Measurements from ENCODE around the gene SALL2.

SALL2 gene

DNA sequence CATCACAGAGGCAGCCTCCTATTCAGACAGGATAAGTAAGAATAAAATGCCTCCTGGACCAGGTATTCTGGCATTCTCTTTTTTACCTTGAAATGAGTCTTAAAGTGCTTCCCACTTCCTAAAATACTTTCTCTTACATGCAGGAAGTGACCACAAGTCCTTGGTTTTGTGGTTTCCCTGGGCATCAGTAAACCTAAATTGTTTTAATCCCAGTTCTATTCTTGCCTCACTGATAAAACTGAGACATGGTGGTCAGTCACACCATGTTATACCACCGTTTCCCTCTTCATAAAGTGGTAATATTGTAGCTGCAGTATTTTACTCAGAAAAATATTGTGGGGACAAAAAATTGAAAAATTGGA is 1.2 kb upstream of the SALL2 start:
- DNase-seq (ENCODE audit: low spot score): no peak

DNA sequence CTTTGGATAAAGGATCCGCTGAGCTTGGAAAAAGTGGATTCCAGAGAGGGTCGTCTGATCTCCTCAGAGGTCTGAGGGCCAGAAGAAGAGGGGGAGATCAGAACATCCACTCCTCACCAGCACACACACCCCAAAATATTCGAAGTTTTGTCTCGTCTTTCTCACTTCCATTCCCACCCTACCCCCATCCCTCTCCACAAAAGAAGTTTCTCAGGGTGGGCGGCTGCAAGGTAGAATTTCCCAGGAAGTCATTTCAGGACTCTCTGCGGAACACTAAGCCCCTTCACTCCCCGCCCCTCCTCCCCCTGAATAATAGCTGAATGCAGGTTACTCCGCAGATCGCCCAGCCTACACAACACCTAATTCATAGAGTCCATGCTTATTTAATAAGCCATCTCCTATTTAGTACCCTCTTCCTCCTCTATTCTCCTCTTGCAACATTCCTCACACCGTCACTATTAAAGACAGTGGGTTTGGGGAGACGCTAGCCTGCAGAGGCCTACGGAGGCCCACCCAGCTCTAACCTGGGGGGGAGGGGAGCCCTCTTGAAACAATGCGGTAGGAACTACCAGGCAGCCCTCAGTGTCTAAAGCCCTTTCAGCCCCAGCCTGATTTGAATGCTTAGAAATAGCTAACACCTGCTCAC is 649 bp upstream of the SALL2 start:
- no peak for DNase-seq (ENCODE audit: low spot score)

GRCh38 chr14:21525571-21525961 is 580 bp downstream of the SALL2 start:
- DNase-seq (ENCODE audit: low spot score): no peak

- DNase-seq (ENCODE audit: low spot score): no peak
These were observed 1.3 kb downstream of the SALL2 start for GRCh38 chr14:21524575-21525490.

- DNase-seq (ENCODE audit: low spot score): no peak
These were observed 2.9 kb downstream of the SALL2 start for GRCh38 chr14:21523203-21523602.

GRCh38 chr14:21521501-21521900 is 4.6 kb downstream of the SALL2 start:
- no peak for DNase-seq (ENCODE audit: low spot score)

DNA sequence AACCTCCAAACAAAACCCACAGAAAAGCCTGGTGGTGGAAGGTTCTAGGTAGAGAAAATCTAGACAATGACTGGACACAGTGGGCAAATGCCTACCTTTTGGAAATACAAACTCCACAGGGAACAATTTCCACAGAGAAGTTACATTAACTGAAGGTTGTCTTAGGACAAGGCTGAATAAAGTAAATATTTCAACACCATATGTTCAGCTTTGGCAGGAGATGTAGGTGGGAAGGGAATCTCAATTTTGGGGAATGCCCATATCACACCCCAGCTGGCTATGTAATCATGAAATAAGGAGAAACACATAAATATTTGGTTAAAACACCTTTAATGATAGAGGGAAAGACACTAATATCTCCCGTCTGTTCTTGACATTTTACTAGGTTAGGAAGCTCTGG is 5.4 kb downstream of the SALL2 start:
- no peak for DNase-seq (ENCODE audit: low spot score)

DNA sequence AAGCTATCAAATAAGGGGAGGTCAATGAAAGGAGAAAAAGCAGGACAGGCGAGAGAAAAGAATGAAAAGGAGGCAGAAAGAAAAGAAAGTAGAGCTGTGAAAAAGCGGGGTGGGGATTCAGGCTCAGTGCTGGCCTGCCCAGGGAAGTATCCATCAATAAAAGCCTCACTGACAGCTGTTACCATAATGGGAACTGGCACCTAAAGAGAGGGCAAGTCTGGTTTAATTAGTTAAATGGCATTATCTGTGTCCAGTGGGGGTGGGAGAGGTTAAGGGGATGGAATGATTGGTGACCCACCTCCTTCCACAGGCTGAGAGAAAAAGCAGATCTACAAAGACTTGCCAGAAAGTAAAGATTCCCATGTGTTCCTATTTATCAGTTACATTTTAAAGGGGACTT is 7.4 kb downstream of the SALL2 start:
- DNase-seq (ENCODE audit: low spot score): no peak

GRCh38 chr14:21514341-21514740 is 11.8 kb downstream of the SALL2 start:
- DNase-seq (ENCODE audit: low spot score): no peak

- DNase-seq (ENCODE audit: low spot score): peak; percentile 95
These were observed 15.2 kb downstream of the SALL2 start, which contains the start of gene METTL3 for GRCh38 chr14:21510735-21511657. Gene METTL3 (minus strand): TSS chr14:21511340. CDS start chr14:21511223, 117 bp downstream.

DNA sequence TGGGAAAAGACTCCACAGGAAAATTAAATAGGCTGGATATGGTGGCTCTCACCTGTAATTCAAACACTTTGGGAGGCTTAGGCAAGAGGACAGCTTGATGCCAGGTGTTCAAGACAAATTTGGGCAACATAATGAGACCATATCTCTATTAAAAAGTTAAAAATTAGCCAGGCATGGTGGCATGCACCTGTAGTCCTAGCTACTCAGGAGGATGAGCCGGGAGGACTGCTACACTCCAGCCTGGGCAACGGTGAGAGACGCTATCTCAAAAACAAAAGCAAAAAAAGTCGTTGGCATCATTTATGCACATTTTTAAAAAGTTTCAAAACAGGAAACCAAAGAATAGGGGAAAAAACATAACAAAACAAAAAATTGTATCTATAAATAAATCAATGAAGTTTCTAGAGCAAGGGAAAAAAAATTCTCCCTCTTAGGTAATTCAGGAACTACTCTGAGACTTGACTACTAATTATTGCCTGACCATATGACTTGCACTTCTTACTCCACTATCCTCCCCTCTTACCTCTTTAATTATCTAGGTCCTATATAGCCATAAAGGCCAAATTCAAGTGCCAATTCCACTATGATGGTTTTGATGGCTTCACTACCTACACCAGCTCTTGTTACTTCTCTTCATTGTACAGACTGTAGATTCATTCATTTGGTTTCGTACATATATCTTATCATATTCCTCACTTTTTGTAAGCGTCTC is 16.6 kb downstream of the SALL2 start:
- DNase-seq (ENCODE audit: low spot score): no peak

GRCh38 chr14:21506557-21506956 is 19.6 kb downstream of the SALL2 start:
- no peak for DNase-seq (ENCODE audit: low spot score)

DNA sequence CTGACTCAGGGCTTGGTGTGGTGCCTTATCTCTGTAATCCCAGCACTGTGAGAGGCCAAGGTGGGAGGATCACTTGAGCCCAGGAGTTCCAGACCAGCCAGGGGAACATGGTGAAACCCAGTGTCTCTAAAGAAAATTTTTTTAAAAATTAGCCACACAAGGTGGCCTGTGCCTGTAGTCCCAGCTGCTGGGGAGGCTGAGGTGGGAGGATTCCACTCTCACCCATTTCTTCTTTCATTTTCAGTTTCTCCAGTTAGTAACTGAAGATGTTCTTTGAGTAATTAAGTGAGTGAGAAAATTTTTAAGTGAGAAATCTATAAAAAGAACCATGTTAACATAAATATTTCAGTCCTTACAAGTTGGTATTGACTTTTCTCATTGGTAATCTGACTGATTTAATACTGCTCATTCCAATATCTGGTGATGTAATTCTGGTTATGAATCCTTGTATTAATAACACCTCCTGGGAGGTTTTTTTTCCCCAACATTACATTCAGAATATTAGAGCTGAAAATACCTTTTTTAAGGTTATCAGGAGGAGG is 21.1 kb downstream of the SALL2 start:
- DNase-seq (ENCODE audit: low spot score): peak; percentile 22

GRCh38 chr14:21503376-21503775 is 22.8 kb downstream of the SALL2 start:
- DNase-seq (ENCODE audit: low spot score): no peak

DNA sequence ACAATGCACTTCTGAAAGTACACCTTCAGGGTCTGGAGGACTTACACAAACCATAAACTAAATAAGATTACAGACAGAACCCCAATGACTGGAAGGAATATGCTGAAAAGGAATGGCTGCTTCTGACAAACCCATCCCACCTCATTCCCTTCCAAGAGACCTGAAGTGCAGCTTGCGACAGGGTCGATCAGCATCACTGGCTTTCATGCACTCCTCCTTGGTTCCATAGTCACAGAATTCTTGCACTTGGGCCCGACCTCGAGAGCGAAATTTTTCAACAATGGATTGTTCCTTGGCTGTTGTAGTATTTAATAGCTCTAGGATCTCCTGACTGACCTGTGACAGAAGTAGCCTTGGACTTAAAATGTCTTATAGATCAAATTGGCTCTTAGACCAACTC is 24.6 kb downstream of the SALL2 start:
- no peak for DNase-seq (ENCODE audit: low spot score)

- DNase-seq (ENCODE audit: low spot score): peak; percentile 61
These were observed 27.3 kb downstream of the SALL2 start for GRCh38 chr14:21498540-21499526.

GRCh38 chr14:21496453-21496852 is 29.7 kb downstream of the SALL2 start:
- no peak for DNase-seq (ENCODE audit: low spot score)

DNA sequence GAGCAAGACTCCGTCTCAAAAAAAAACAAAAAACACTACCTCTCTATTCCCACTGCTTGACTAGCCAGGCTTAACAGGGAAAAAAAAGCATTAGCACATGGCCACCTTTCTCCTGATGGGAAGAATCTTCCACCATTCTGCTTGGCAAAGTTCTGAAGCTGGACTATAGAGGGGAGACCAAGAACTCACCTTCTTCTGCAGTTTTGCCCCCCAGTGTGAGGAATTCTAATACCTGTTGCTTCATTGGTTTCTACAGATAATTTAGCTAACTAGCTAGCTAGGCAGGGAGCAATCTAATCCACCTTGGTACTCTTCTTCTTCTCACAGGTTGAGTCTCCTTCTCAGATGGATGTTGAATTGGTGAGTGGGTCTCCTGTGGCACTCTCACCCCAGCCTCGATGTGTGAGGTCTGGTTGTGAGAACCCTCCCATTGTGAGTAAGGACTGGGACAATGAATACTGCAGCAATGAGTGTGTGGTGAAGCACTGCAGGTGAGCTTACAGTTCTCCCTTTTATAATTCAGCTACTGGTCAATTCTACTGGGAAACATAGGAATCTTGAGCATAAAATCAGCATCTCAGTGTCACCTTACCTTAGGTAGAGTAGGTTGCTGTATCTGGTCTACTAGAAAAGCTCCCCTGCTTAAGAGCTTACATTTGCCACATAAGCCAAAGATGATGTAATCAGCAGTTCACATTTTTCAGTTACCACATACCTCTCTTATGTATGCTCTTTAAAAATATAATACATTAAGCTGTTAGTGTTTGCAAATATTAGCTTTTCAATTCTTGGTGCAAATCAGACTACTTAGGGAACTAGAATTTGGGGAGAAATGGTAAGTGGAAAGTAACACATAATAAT is 31.0 kb downstream of the SALL2 start:
- DNase-seq (ENCODE audit: low spot score): no peak

DNA sequence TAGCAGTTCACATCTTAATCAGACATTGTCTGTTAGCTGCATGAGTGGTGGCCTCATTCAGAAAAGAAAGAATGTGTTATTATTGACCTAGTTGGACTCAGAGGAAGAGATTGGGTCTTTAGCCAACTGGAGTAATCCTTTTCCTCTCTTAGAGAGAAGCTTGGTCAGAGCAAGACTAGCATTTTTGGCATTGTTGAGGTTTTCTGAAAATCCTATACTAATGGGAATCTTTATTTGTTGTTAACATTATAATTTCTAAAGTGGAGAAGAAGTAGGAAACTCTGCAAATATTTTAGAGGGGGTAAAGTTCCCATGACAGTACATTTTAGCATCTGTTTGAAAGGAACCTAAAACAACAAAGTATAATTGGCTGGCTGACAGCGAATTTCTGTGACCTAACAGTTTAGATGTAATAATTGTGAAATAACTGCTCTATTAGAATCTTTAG is 39.5 kb downstream of the SALL2 start:
- DNase-seq (ENCODE audit: low spot score): no peak

All from CD4-positive, alpha-beta T cell treated with Interleukin-15 for 4 hours (primary cell).